ENCODE results near the gene IQGAP2. TPM values are rescaled to one million over a fixed set of nuclear protein-coding genes. Genes with fewer than 3 reads are reported as not detected.

Gene IQGAP2
- total and polyA plus RNA-seq, 2 donors from 2014 or later = 23.2 to 35.8 TPM

- no peak overlapping the region for H3K9ac ChIP-seq (ENCODE audit: low read length in 3 of 3)
- no peak for FAIRE-seq
- H3K36me3 ChIP-seq (ENCODE audit: control insufficient read depth in 2 of 3, insufficient read depth in 3 of 3, low read length in 3 of 3) = no peaks in the 10 kb centered on the region
- intact Hi-C loops (cut with DNase I) = no loop called here
- no peaks in the 10 kb centered on the region for H3K27me3 ChIP-seq (ENCODE audit: control insufficient read depth, insufficient read depth, low read length)
- no peak for TF ChIP-seq CTCF (IDR thresholded peaks at IDR 0.05; ENCODE audit: borderline replicate concordance, extremely low read depth, insufficient read depth)
- H3K4me1 ChIP-seq (ENCODE audit: control insufficient read depth in 2 of 3, insufficient read depth in 2 of 3, low read depth in 1 of 3, low read length in 3 of 3) = no peaks in the 10 kb centered on the region
- H3K4me3 ChIP-seq (ENCODE audit: low read length in 3 of 3) = no peak overlapping the region
- H3K27ac ChIP-seq (ENCODE audit: low read depth in 2 of 2, low read length in 2 of 2) = no peak overlapping the region
- DNase-seq = no peak
- no peaks in the 10 kb centered on the region for H3K9me3 ChIP-seq (ENCODE audit: control insufficient read depth in 2 of 3, insufficient read depth in 1 of 3, low read length in 3 of 3)
Observed at GRCh38 chr5:76742583-76742982, 339.5 kb downstream of the IQGAP2 start.

GRCh38 chr5:76744632-76745031, 341.5 kb downstream of the IQGAP2 start:
- Histone ChIP-seq H3K9ac (ENCODE audit: low read length in 3 of 3) (no peak overlapping the region), H3K4me3 (ENCODE audit: low read length in 3 of 3) (no peak overlapping the region), H3K36me3 (ENCODE audit: control insufficient read depth in 2 of 3, insufficient read depth in 3 of 3, low read length in 3 of 3) (no peaks in the 10 kb centered on the region), H3K4me1 (ENCODE audit: control insufficient read depth in 2 of 3, insufficient read depth in 2 of 3, low read depth in 1 of 3, low read length in 3 of 3) (no peaks in the 10 kb centered on the region), H3K9me3 (ENCODE audit: control insufficient read depth in 2 of 3, insufficient read depth in 1 of 3, low read length in 3 of 3) (no peaks in the 10 kb centered on the region), H3K27me3 (ENCODE audit: control insufficient read depth, insufficient read depth, low read length) (no peaks in the 10 kb centered on the region), H3K27ac (ENCODE audit: low read depth in 2 of 2, low read length in 2 of 2) (no peak overlapping the region)
- DNase-seq (no peak), FAIRE-seq (no peak)
- intact Hi-C loops (cut with DNase I) = no loop called here
- no peak for TF ChIP-seq CTCF (IDR thresholded peaks at IDR 0.05; ENCODE audit: borderline replicate concordance, extremely low read depth, insufficient read depth)

GRCh38 chr5:76745670-76746069, 342.6 kb downstream of the IQGAP2 start:
- Histone ChIP-seq H3K9ac (ENCODE audit: low read length in 3 of 3) (no peak overlapping the region), H3K27ac (ENCODE audit: low read depth in 2 of 2, low read length in 2 of 2) (no peak overlapping the region), H3K36me3 (ENCODE audit: control insufficient read depth in 2 of 3, insufficient read depth in 3 of 3, low read length in 3 of 3) (no peaks in the 10 kb centered on the region), H3K4me3 (ENCODE audit: low read length in 3 of 3) (no peak overlapping the region), H3K9me3 (ENCODE audit: control insufficient read depth in 2 of 3, insufficient read depth in 1 of 3, low read length in 3 of 3) (no peaks in the 10 kb centered on the region), H3K4me1 (ENCODE audit: control insufficient read depth in 2 of 3, insufficient read depth in 2 of 3, low read depth in 1 of 3, low read length in 3 of 3) (no peaks in the 10 kb centered on the region), H3K27me3 (ENCODE audit: control insufficient read depth, insufficient read depth, low read length) (no peaks in the 10 kb centered on the region)
- DNase-seq (no peak), FAIRE-seq (no peak)
- no peak for TF ChIP-seq CTCF (IDR thresholded peaks at IDR 0.05; ENCODE audit: borderline replicate concordance, extremely low read depth, insufficient read depth)
- intact Hi-C loops (cut with DNase I) = no loop called here

GRCh38 chr5:76746677-76747076, 343.6 kb downstream of the IQGAP2 start:
- intact Hi-C loops (cut with DNase I) = no loop called here
- no peaks in the 10 kb centered on the region for H3K4me1 ChIP-seq (ENCODE audit: control insufficient read depth in 2 of 3, insufficient read depth in 2 of 3, low read depth in 1 of 3, low read length in 3 of 3)
- H3K27ac ChIP-seq (ENCODE audit: low read depth in 2 of 2, low read length in 2 of 2) = no peak overlapping the region
- DNase-seq (no peak), FAIRE-seq (no peak)
- no peak overlapping the region for H3K9ac ChIP-seq (ENCODE audit: low read length in 3 of 3)
- no peaks in the 10 kb centered on the region for H3K27me3 ChIP-seq (ENCODE audit: control insufficient read depth, insufficient read depth, low read length)
- no peak for TF ChIP-seq CTCF (IDR thresholded peaks at IDR 0.05; ENCODE audit: borderline replicate concordance, extremely low read depth, insufficient read depth)
- H3K4me3 ChIP-seq (ENCODE audit: low read length in 3 of 3) = no peak overlapping the region
- no peaks in the 10 kb centered on the region for H3K36me3 ChIP-seq (ENCODE audit: control insufficient read depth in 2 of 3, insufficient read depth in 3 of 3, low read length in 3 of 3)
- H3K9me3 ChIP-seq (ENCODE audit: control insufficient read depth in 2 of 3, insufficient read depth in 1 of 3, low read length in 3 of 3) = no peaks in the 10 kb centered on the region

Measured in kidney (tissue), 14 donors.